Stimulated activated CD8-positive, alpha-beta memory T cell treated with anti-CD3 and anti-CD28 coated beads, Interleukin-7, amount 100 ng/mL, for 48 hours (primary cell): ENCODE measurements around the gene GORASP2.

ENCODE experiments used
- DNase-seq, 2 donors: peaks; one replicate each; pipeline ENCODE4 v3.0.0-alpha.2; 2020; ENCODE audit warnings: low read depth in 1 of 2; ENCODE audit errors: extremely low read depth in 1 of 2

Gene GORASP2

GRCh38 chr2:170991398-170992182, 62.5 kb downstream of the GORASP2 start:
- DNase-seq: no peak

DNA sequence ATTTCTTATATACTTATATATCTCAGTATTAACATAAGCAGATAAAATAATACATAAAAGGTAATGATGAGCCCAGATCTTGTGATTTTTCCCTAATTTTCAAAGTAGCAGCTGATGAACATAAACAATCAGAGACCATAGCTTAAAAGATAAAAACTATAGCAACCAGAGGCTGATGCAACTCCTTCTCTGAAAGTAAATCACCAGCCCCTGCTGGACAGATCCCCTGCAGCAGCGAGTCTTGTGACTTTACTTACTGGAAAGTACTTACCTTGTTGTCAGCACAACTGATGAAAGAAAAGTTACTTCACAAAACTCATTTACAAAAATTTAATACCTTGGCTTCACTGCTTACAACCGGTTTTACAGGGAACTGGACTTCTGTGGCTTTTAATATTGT, 67.3 kb downstream of the GORASP2 start:
- no peak for DNase-seq

GRCh38 chr2:170997893-170998597, 69.0 kb downstream of the GORASP2 start:
- DNase-seq: no peak

DNA sequence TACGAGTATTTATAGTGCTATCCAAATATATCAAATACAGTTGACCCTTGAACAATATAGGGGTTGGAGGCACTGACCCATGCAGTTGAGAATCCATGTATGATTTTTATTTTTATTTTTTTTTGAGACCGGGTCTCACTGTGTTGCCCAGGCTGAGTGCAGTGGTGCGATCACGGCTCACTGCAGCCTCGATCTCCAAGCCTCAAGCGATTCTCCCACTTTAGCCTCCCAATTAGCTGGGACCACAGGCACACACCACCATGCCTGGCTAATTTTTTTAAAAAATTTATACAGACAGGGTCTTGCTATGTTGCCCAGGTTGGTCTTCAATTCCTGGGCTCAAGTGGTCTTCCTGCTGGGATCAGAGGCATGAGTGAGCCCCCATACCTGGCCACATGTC, 70.6 kb downstream of the GORASP2 start:
- no peak for DNase-seq

DNA sequence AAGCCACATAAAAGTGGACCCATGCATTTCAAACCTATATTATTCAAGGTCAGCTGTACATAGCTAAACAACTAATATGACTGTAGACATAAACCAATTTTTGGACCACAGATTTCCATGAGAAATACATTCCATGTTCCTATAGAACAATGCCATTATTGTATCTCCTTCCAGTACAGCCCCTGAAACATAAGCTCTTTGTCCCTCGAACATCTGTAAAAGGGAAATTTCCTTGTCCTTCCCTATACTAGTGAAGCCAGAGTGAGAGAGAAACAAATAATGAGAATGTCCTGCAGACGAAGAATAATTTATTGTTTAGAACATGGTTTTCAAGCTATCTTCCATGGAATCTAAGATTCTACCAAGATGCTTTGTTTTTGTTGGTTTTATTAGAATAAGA, 75.3 kb downstream of the GORASP2 start:
- no peak for DNase-seq

DNA sequence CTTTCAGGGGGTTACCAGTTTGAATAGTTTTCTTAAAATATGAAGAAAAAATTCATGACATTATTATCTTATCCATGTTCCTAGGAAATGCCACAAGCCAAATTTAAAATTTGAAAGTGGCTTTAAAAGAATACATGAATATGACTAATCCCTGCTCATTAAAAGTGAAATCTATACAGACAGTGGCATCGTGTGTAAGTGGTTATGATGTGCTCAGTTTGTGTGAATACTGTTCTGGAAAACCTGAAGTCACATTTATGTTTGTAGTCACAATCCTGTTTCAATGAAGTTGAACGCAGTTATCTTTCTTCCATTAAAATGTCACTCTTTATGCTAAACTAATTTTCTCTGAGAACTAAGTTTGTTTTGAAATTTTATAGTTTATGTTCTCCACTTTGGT, 75.8 kb downstream of the GORASP2 start:
- no peak for DNase-seq

GRCh38 chr2:171008550-171009205, 79.6 kb downstream of the GORASP2 start:
- DNase-seq: no peak

GRCh38 chr2:171009386-171009785, 80.3 kb downstream of the GORASP2 start:
- DNase-seq: no peak

GRCh38 chr2:171013851-171014250, 84.8 kb downstream of the GORASP2 start:
- DNase-seq: no peak

GRCh38 chr2:171016125-171016524, 87.1 kb downstream of the GORASP2 start:
- no peak for DNase-seq
